Measurements from ENCODE around the gene MAML2. TPM values are rescaled to one million over a fixed set of nuclear protein-coding genes. Genes with fewer than 3 reads are reported as not detected.

Gene MAML2
- total and polyA plus RNA-seq, 2 of the 13 experiments (the other 11 are each of a cell fraction or from before 2014, with no cell fraction given) = 2.3 to 25.9 TPM

DNA sequence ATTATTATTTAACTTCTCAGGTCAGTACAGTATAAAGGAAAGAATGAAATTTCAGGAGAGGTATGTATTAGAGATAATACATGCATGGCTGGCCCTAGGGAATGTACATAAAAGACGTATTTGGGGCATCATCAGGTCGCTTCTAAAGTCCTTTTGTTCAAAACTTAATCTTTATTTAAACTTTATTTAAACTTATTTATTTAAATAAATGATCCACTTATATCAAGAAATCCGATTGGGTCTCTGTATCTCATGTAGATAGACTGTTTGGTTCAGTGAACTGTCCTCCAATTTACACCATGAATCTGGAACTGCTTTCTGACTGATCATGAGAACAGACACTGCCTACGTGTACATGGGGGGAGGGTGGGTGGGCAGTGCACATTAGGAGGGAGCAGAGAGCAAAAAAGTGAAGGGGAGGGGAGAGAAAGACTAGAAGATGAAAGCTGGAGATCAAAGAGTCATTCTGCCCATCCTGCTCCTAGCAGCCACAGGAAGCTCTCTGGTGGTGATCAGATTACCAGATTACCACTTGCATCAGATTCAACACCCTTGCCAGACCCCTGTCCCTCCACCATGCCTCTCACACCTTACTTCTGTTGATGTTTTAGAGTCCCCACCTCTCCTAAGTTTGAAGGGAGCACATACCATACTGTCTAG lies 327.0 kb downstream of the MAML2 start (continued):
- TF ChIP-seq TCF7 (IDR thresholded peaks at IDR 0.05; ENCODE audit: low read depth) = peak; percentile 98
- no peak for TF ChIP-seq ZNF777 (CRISPR knock-in tag; IDR thresholded peaks at IDR 0.05)
- TF ChIP-seq ZFP37 (CRISPR knock-in tag; IDR thresholded peaks at IDR 0.05; ENCODE audit: borderline replicate concordance) = no peak
- peak; percentile 80 for TF ChIP-seq TEAD3 (CRISPR knock-in tag; optimal IDR thresholded peaks at IDR 0.05; ENCODE audit: borderline replicate concordance)
- TF ChIP-seq, protein P1, sequence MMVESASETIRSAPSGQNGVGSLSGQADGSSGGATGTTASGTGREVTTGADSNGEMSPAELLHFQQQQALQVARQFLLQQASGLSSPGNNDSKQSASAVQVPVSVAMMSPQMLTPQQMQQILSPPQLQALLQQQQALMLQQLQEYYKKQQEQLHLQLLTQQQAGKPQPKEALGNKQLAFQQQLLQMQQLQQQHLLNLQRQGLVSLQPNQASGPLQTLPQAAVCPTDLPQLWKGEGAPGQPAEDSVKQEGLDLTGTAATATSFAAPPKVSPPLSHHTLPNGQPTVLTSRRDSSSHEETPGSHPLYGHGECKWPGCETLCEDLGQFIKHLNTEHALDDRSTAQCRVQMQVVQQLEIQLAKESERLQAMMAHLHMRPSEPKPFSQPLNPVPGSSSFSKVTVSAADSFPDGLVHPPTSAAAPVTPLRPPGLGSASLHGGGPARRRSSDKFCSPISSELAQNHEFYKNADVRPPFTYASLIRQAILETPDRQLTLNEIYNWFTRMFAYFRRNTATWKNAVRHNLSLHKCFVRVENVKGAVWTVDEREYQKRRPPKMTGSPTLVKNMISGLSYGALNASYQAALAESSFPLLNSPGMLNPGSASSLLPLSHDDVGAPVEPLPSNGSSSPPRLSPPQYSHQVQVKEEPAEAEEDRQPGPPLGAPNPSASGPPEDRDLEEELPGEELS (CRISPR knock-in tag; IDR thresholded peaks at IDR 0.05) = peak; percentile 89
- no peak for TF ChIP-seq NBN (conservative IDR thresholded peaks at IDR 0.05)
- TF ChIP-seq ZNF468 (CRISPR knock-in tag; IDR thresholded peaks at IDR 0.05) = no peak
- peak; percentile 91 for TF ChIP-seq MED8 (CRISPR knock-in tag; IDR thresholded peaks at IDR 0.05; ENCODE audit: insufficient replicate concordance)
- 0 out of 2 replicates have a peak, but pooled peaks have one; percentile 36 for TF ChIP-seq TSC22D2 (CRISPR knock-in tag; IDR thresholded peaks at IDR 0.05; ENCODE audit: borderline replicate concordance)
- TF ChIP-seq, protein P2, sequence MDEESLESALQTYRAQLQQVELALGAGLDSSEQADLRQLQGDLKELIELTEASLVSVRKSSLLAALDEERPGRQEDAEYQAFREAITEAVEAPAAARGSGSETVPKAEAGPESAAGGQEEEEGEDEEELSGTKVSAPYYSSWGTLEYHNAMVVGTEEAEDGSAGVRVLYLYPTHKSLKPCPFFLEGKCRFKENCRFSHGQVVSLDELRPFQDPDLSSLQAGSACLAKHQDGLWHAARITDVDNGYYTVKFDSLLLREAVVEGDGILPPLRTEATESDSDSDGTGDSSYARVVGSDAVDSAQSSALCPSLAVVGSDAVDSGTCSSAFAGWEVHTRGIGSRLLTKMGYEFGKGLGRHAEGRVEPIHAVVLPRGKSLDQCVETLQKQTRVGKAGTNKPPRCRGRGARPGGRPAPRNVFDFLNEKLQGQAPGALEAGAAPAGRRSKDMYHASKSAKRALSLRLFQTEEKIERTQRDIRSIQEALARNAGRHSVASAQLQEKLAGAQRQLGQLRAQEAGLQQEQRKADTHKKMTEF (CRISPR knock-in tag; IDR thresholded peaks at IDR 0.05) = peak; percentile 70
- no peak for TF ChIP-seq SRSF9 (IDR thresholded peaks at IDR 0.05; ENCODE audit: borderline replicate concordance, insufficient read depth, low read depth, low read length, poor library complexity, severe bottlenecking)
- TF ChIP-seq, protein P3, sequence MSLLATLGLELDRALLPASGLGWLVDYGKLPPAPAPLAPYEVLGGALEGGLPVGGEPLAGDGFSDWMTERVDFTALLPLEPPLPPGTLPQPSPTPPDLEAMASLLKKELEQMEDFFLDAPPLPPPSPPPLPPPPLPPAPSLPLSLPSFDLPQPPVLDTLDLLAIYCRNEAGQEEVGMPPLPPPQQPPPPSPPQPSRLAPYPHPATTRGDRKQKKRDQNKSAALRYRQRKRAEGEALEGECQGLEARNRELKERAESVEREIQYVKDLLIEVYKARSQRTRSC (CRISPR knock-in tag; IDR thresholded peaks at IDR 0.05; ENCODE audit: low read depth) = no peak
- TF ChIP-seq, protein P4, sequence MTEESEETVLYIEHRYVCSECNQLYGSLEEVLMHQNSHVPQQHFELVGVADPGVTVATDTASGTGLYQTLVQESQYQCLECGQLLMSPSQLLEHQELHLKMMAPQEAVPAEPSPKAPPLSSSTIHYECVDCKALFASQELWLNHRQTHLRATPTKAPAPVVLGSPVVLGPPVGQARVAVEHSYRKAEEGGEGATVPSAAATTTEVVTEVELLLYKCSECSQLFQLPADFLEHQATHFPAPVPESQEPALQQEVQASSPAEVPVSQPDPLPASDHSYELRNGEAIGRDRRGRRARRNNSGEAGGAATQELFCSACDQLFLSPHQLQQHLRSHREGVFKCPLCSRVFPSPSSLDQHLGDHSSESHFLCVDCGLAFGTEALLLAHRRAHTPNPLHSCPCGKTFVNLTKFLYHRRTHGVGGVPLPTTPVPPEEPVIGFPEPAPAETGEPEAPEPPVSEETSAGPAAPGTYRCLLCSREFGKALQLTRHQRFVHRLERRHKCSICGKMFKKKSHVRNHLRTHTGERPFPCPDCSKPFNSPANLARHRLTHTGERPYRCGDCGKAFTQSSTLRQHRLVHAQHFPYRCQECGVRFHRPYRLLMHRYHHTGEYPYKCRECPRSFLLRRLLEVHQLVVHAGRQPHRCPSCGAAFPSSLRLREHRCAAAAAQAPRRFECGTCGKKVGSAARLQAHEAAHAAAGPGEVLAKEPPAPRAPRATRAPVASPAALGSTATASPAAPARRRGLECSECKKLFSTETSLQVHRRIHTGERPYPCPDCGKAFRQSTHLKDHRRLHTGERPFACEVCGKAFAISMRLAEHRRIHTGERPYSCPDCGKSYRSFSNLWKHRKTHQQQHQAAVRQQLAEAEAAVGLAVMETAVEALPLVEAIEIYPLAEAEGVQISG (CRISPR knock-in tag; IDR thresholded peaks at IDR 0.05) = peak; percentile 66
- TF ChIP-seq POLR2AphosphoS5 (IDR thresholded peaks at IDR 0.05; ENCODE audit: low read depth, low read length) = peak; percentile 32; the same call in 1 of the 2 replicates
- TF ChIP-seq TRIM24 (CRISPR knock-in tag; IDR thresholded peaks at IDR 0.05) = no peak
- TF ChIP-seq GZF1 (CRISPR knock-in tag; IDR thresholded peaks at IDR 0.05) = 0 out of 2 replicates have a peak, but pooled peaks have one; percentile 33
- peak; percentile 28 for TF ChIP-seq ASH2L (IDR thresholded peaks at IDR 0.05; ENCODE audit: insufficient read length, low read depth, low read length)
- TF ChIP-seq, protein P5, sequence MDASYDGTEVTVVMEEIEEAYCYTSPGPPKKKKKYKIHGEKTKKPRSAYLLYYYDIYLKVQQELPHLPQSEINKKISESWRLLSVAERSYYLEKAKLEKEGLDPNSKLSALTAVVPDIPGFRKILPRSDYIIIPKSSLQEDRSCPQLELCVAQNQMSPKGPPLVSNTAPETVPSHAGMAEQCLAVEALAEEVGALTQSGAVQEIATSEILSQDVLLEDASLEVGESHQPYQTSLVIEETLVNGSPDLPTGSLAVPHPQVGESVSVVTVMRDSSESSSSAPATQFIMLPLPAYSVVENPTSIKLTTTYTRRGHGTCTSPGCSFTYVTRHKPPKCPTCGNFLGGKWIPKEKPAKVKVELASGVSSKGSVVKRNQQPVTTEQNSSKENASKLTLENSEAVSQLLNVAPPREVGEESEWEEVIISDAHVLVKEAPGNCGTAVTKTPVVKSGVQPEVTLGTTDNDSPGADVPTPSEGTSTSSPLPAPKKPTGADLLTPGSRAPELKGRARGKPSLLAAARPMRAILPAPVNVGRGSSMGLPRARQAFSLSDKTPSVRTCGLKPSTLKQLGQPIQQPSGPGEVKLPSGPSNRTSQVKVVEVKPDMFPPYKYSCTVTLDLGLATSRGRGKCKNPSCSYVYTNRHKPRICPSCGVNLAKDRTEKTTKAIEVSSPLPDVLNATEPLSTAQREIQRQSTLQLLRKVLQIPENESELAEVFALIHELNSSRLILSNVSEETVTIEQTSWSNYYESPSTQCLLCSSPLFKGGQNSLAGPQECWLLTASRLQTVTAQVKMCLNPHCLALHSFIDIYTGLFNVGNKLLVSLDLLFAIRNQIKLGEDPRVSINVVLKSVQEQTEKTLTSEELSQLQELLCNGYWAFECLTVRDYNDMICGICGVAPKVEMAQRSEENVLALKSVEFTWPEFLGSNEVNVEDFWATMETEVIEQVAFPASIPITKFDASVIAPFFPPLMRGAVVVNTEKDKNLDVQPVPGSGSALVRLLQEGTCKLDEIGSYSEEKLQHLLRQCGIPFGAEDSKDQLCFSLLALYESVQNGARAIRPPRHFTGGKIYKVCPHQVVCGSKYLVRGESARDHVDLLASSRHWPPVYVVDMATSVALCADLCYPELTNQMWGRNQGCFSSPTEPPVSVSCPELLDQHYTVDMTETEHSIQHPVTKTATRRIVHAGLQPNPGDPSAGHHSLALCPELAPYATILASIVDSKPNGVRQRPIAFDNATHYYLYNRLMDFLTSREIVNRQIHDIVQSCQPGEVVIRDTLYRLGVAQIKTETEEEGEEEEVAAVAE (CRISPR knock-in tag; IDR thresholded peaks at IDR 0.05; ENCODE audit: borderline replicate concordance) = 0 out of 2 replicates have a peak, but pooled peaks have one; percentile 72
